ENCODE data around the gene ADAM17.

Gene ADAM17

GRCh38 chr2:9462886-9463697, 92.5 kb downstream of the ADAM17 start:
- peaks cover 79% of the 10 kb centered on the region for H3K36me3 ChIP-seq (ENCODE audit: insufficient read depth, low read depth, low read length)

GRCh38 chr2:9462313-9462712, 93.3 kb downstream of the ADAM17 start:
- Histone ChIP-seq H3K27me3 (ENCODE audit: insufficient read depth, low read length) (no peaks in the 10 kb centered on the region), H3K4me1 (ENCODE audit: insufficient read depth, low read length) (no peaks in the 10 kb centered on the region), H3K9me3 (ENCODE audit: insufficient read depth, low read depth, low read length) (no peaks in the 10 kb centered on the region), H3K4me3 (ENCODE audit: low read length) (no peak overlapping the region), H3K36me3 (ENCODE audit: insufficient read depth, low read depth, low read length) (peaks cover 81% of the 10 kb centered on the region), H3K9ac (ENCODE audit: low read depth, low read length) (no peak overlapping the region), H3K27ac (ENCODE audit: low read length) (no peak overlapping the region)

More at GRCh38 chr2:9462886-9463697, 92.5 kb downstream of the ADAM17 start:
- H3K27me3 ChIP-seq (ENCODE audit: insufficient read depth, low read length): no peaks in the 10 kb centered on the region
- H3K9ac ChIP-seq (ENCODE audit: low read depth, low read length): no peak overlapping the region
- H3K4me1 ChIP-seq (ENCODE audit: insufficient read depth, low read length): no peaks in the 10 kb centered on the region
- H3K27ac ChIP-seq (ENCODE audit: low read length): no peak overlapping the region
- H3K9me3 ChIP-seq (ENCODE audit: insufficient read depth, low read depth, low read length): no peaks in the 10 kb centered on the region
- H3K4me3 ChIP-seq (ENCODE audit: low read length): no peak overlapping the region

GRCh38 chr2:9461079-9461478, 94.6 kb downstream of the ADAM17 start:
- Histone ChIP-seq H3K9me3 (ENCODE audit: insufficient read depth, low read depth, low read length) (no peaks in the 10 kb centered on the region), H3K27me3 (ENCODE audit: insufficient read depth, low read length) (no peaks in the 10 kb centered on the region), H3K4me1 (ENCODE audit: insufficient read depth, low read length) (no peaks in the 10 kb centered on the region), H3K27ac (ENCODE audit: low read length) (no peak overlapping the region), H3K4me3 (ENCODE audit: low read length) (no peak overlapping the region), H3K36me3 (ENCODE audit: insufficient read depth, low read depth, low read length) (peaks cover 83% of the 10 kb centered on the region), H3K9ac (ENCODE audit: low read depth, low read length) (no peak overlapping the region)

- Histone ChIP-seq H3K27ac (ENCODE audit: low read length) (no peak overlapping the region), H3K36me3 (ENCODE audit: insufficient read depth, low read depth, low read length) (peaks cover 83% of the 10 kb centered on the region), H3K4me3 (ENCODE audit: low read length) (no peak overlapping the region)
These were observed 95.1 kb downstream of the ADAM17 start for GRCh38 chr2:9460441-9461017.

GRCh38 chr2:9451231-9451630, 104.4 kb downstream of the ADAM17 start:
- Histone ChIP-seq H3K4me1 (ENCODE audit: insufficient read depth, low read length) (no peaks in the 10 kb centered on the region), H3K36me3 (ENCODE audit: insufficient read depth, low read depth, low read length) (peaks cover 87% of the 10 kb centered on the region), H3K9ac (ENCODE audit: low read depth, low read length) (no peak overlapping the region), H3K4me3 (ENCODE audit: low read length) (no peak overlapping the region), H3K9me3 (ENCODE audit: insufficient read depth, low read depth, low read length) (no peaks in the 10 kb centered on the region), H3K27ac (ENCODE audit: low read length) (no peak overlapping the region), H3K27me3 (ENCODE audit: insufficient read depth, low read length) (no peaks in the 10 kb centered on the region)

More at GRCh38 chr2:9460441-9461017, 95.1 kb downstream of the ADAM17 start:
- no peaks in the 10 kb centered on the region for H3K27me3 ChIP-seq (ENCODE audit: insufficient read depth, low read length)
- H3K9me3 ChIP-seq (ENCODE audit: insufficient read depth, low read depth, low read length): no peaks in the 10 kb centered on the region
- H3K4me1 ChIP-seq (ENCODE audit: insufficient read depth, low read length): no peaks in the 10 kb centered on the region
- no peak overlapping the region for H3K9ac ChIP-seq (ENCODE audit: low read depth, low read length)

GRCh38 chr2:9445089-9445488, 110.5 kb downstream of the ADAM17 start:
- Histone ChIP-seq H3K4me3 (ENCODE audit: low read length) (no peak overlapping the region), H3K27me3 (ENCODE audit: insufficient read depth, low read length) (no peaks in the 10 kb centered on the region), H3K36me3 (ENCODE audit: insufficient read depth, low read depth, low read length) (peaks cover 89% of the 10 kb centered on the region), H3K27ac (ENCODE audit: low read length) (no peak overlapping the region), H3K9me3 (ENCODE audit: insufficient read depth, low read depth, low read length) (no peaks in the 10 kb centered on the region), H3K4me1 (ENCODE audit: insufficient read depth, low read length) (no peaks in the 10 kb centered on the region), H3K9ac (ENCODE audit: low read depth, low read length) (no peak overlapping the region)

GRCh38 chr2:9443526-9443925, 112.1 kb downstream of the ADAM17 start:
- H3K4me3 ChIP-seq (ENCODE audit: low read length): no peak overlapping the region
- H3K36me3 ChIP-seq (ENCODE audit: insufficient read depth, low read depth, low read length): peaks cover 89% of the 10 kb centered on the region
- H3K27ac ChIP-seq (ENCODE audit: low read length): no peak overlapping the region
- no peaks in the 10 kb centered on the region for H3K9me3 ChIP-seq (ENCODE audit: insufficient read depth, low read depth, low read length)
- H3K27me3 ChIP-seq (ENCODE audit: insufficient read depth, low read length): no peaks in the 10 kb centered on the region
- no peak overlapping the region for H3K9ac ChIP-seq (ENCODE audit: low read depth, low read length)
- no peaks in the 10 kb centered on the region for H3K4me1 ChIP-seq (ENCODE audit: insufficient read depth, low read length)

GRCh38 chr2:9441556-9441955, 114.1 kb downstream of the ADAM17 start:
- H3K36me3 ChIP-seq (ENCODE audit: insufficient read depth, low read depth, low read length): peaks cover 89% of the 10 kb centered on the region
- H3K27ac ChIP-seq (ENCODE audit: low read length): no peak overlapping the region

GRCh38 chr2:9440058-9440727, 115.4 kb downstream of the ADAM17 start:
- Histone ChIP-seq H3K4me3 (ENCODE audit: low read length) (no peak overlapping the region), H3K27me3 (ENCODE audit: insufficient read depth, low read length) (no peaks in the 10 kb centered on the region), H3K36me3 (ENCODE audit: insufficient read depth, low read depth, low read length) (peaks cover 87% of the 10 kb centered on the region), H3K27ac (ENCODE audit: low read length) (no peak overlapping the region), H3K9ac (ENCODE audit: low read depth, low read length) (no peak overlapping the region), H3K4me1 (ENCODE audit: insufficient read depth, low read length) (no peaks in the 10 kb centered on the region), H3K9me3 (ENCODE audit: insufficient read depth, low read depth, low read length) (no peaks in the 10 kb centered on the region)

More at GRCh38 chr2:9441556-9441955, 114.1 kb downstream of the ADAM17 start:
- H3K27me3 ChIP-seq (ENCODE audit: insufficient read depth, low read length): no peaks in the 10 kb centered on the region
- H3K9me3 ChIP-seq (ENCODE audit: insufficient read depth, low read depth, low read length): no peaks in the 10 kb centered on the region
- H3K4me1 ChIP-seq (ENCODE audit: insufficient read depth, low read length): no peaks in the 10 kb centered on the region
- no peak overlapping the region for H3K4me3 ChIP-seq (ENCODE audit: low read length)
- H3K9ac ChIP-seq (ENCODE audit: low read depth, low read length): no peak overlapping the region

GRCh38 chr2:9439536-9439935, 116.1 kb downstream of the ADAM17 start:
- Histone ChIP-seq H3K27me3 (ENCODE audit: insufficient read depth, low read length) (no peaks in the 10 kb centered on the region), H3K9me3 (ENCODE audit: insufficient read depth, low read depth, low read length) (no peaks in the 10 kb centered on the region), H3K4me3 (ENCODE audit: low read length) (no peak overlapping the region), H3K9ac (ENCODE audit: low read depth, low read length) (no peak overlapping the region), H3K36me3 (ENCODE audit: insufficient read depth, low read depth, low read length) (peaks cover 87% of the 10 kb centered on the region), H3K27ac (ENCODE audit: low read length) (no peak overlapping the region), H3K4me1 (ENCODE audit: insufficient read depth, low read length) (no peaks in the 10 kb centered on the region)

All from iPS-20b (cell line).